Stomach (tissue), 9 donors: ENCODE data around the gene FARS2. TPM values are rescaled to one million over a fixed set of nuclear protein-coding genes. Genes with fewer than 3 reads are reported as not detected.
A peak's percentile ranks its signal among the peaks of the same experiment; 100 is the strongest.

Source experiments
- DNase-seq, 2 donors: peaks; one replicate each; pipeline versions ENCODE4 v3.0.0 to v3.0.0-alpha.2; 2013 to 2019
- H3K27ac ChIP-seq, 5 donors: fragments of 200-600 bp in 4 of 5; sonication (generic) in 4 of 5; one replicate each; pipeline ENCODE4 v1.5.1; 2013 to 2019; ENCODE audit warnings: mild to moderate bottlenecking in 1 of 5, moderate library complexity in 1 of 5
- H3K27me3 ChIP-seq, 3 donors: fragments of 200-600 bp; sonication (generic); one replicate each; pipeline ENCODE4 v1.5.1; 2017 to 2019; ENCODE audit warnings: mixed run types in 1 of 3
- H3K36me3 ChIP-seq, 4 donors: fragments of 200-600 bp; sonication (generic); 1 replicate in 3 of 4; 2 replicates in 1 of 4; pipeline ENCODE4 v1.5.1; 2016 to 2019
- H3K4me1 ChIP-seq, 4 donors: fragments of 200-600 bp; sonication (generic); one replicate each; pipeline ENCODE4 v1.5.1; 2016 to 2019
- H3K4me3 ChIP-seq, 4 donors: fragments of 200-600 bp; sonication (generic) in 3 of 4; one replicate each; pipeline ENCODE4 v1.5.1; 2016 to 2019; ENCODE audit warnings: mild to moderate bottlenecking in 1 of 4
- H3K9me3 ChIP-seq, 4 donors: fragments of 200-600 bp; sonication (generic); one replicate each; pipeline ENCODE4 v1.5.1; 2016 to 2019
- EP300 ChIP-seq: sonication (generic); formaldehyde crosslinking; IDR thresholded peaks from one replicate; pipeline ENCODE4 v1.6.1; 2017; ENCODE audit warnings: antibody characterized with exemption
- POLR2A ChIP-seq, 4 donors: fragments of 450-650 bp; IDR thresholded peaks; one replicate each; pipeline ENCODE4 v1.6.1; 2016; ENCODE audit warnings: antibody characterized with exemption in 4 of 4, control low read depth in 2 of 4, mild to moderate bottlenecking in 1 of 4, moderate library complexity in 1 of 4
- POLR2AphosphoS5 ChIP-seq, 3 donors: sonication (generic); formaldehyde crosslinking; IDR thresholded peaks; one replicate each; pipeline ENCODE4 v1.6.1; 2016; ENCODE audit warnings: antibody characterized with exemption in 3 of 3
- WGBS, 5 donors: extraction: QIAGEN DNeasy Blood & Tissue Kit in 3 of 5; methylation state at CpG; one replicate each; pipeline versions ENCODE4 v1.1.5 to v1.1.7; 2013 to 2018; 5-methylcytosine and 5-hydroxymethylcytosine counted together
- intact Hi-C: fragments of 100-400 bp; cut with DNase I; formaldehyde crosslinking; loops from one replicate; pipeline ENCODE4 v1.15.1; 2023; ENCODE audit warnings: low total_unique reads
- polyA plus RNA-seq, 3 donors: library from polyadenylated mRNA; stranded (reverse); fragments of 200-250 nt; gene quantifications; one replicate each; pipeline ENCODE4 v1.2.3, GENCODE V29; 2013
- total RNA-seq, 5 donors: library from RNA; depleted of rRNA; stranded (reverse); fragments of >200 nt; gene quantifications; one replicate each; pipeline versions ENCODE4 v1.1.0 to v1.2.3, GENCODE V29; 2014 to 2016
- TF ChIP-seq, protein P1 (sequence below), 7 experiments: fragments of 450-650 bp in 4 of 7; fragments of 200-600 bp in 3 of 7; sonication (generic) in 3 of 7; IDR thresholded peaks; one replicate each; pipeline ENCODE4 v1.5.1; 2016 to 2019; ENCODE audit warnings: antibody characterized with exemption in 7 of 7, control low read depth in 2 of 7, mild to moderate bottlenecking in 1 of 7
- donor health status: healthy with polysubstance abuse.
- donor health status: Bipolar disorder and iron deficiency.
- donor health status: healthy.

FARS2 gene
- total and polyA plus RNA-seq, 8 donors = 3.8 to 47.8 (median 15.9) TPM

DNA sequence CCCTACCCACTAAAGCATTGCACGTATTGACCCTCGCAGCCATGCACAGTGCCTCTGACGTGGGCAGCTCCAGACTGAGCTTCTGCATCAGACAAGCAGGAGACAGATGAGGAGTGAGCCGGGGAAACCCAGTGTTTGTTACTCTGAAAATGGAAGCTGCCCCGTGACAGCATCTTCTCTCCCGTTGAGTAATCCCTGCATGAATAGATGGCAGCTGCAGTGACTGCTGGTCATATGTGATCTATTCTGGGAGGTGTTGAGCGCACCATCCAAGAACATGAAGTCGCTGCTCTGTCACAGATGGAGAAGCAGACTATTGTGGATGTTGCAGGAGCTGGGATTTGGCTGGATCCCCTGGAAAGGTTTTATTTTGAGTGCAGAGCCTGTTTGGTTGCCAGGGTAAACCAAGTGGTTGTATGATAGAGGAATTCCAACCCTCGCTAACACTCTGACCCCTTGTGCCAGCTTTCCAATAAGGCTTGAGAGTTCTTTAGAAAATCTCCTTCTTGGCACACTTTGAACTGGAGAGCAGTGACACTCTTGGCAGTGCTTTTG, 503.2 kb downstream of the FARS2 start:
- no peak overlapping the region for H3K4me3 ChIP-seq
- H3K4me1 ChIP-seq = peaks cover 0 to 8% (median 0%) of the 10 kb centered on the region in 4 donors
- intact Hi-C loops = no loop called here
- H3K36me3 ChIP-seq = no peaks in the 10 kb centered on the region
- TF ChIP-seq POLR2A (IDR thresholded peaks at IDR 0.05) = no peak
- TF ChIP-seq POLR2AphosphoS5 (IDR thresholded peaks at IDR 0.05) = peak in 1 of 3 donors; percentile 22
- no peaks in the 10 kb centered on the region for H3K27me3 ChIP-seq
- peak overlapping the region in 2 of 5 donors; percentile 13 to 50 for H3K27ac ChIP-seq
- 53 to 88% (median 83%) methylated on average over 8 to 9 of the region's 9 CpGs for WGBS, 5 donors
- peak in 1 of 2 donors; percentile 24 for DNase-seq
- H3K9me3 ChIP-seq = peaks cover 0 to 17% (median 7%) of the 10 kb centered on the region in 4 donors

DNA sequence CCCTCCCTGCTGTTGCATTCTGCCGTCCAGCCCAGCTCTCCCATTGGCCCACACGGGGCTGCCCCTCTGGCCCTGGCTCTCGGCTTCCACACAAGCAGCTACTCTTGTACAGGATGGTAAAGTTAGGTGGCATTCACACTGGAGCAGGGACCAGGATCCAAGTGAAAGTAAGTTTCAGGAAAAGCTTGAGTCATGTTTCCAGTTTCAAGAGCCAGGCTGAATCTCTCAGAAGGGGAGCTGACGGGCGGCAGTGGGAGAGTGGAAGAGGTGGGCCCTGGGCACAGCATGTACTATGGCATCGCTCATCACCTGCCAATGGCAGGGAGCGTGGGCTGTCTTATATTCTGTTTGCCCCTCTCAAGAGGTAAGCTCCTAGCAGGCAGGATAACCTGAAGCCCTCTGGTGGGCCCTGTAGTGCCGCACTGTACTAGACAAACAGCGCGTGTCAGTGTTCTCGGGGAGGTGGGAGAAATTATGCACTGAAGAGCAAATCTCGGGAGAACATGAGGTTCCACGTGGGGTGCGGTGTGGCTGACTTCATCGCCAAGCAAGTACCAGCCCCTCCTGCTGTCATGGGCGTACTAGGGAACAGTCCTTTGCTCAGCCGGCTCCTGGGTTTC, 503.9 kb downstream of the FARS2 start:
- peaks cover 0 to 17% (median 7%) of the 10 kb centered on the region in 4 donors for H3K9me3 ChIP-seq
- DNase-seq = no peak
- H3K4me3 ChIP-seq = no peak overlapping the region
- intact Hi-C loops = no loop called here
- WGBS, 5 donors = 88 to 91% (median 91%) methylated on average over 17 of the region's 17 CpGs
- H3K36me3 ChIP-seq = no peaks in the 10 kb centered on the region
- no peaks in the 10 kb centered on the region for H3K27me3 ChIP-seq
- H3K4me1 ChIP-seq = peaks cover 0 to 8% (median 0%) of the 10 kb centered on the region in 4 donors
- H3K27ac ChIP-seq = peak overlapping the region in 2 of 5 donors; percentile 13 to 50
- TF ChIP-seq EP300 (no peak), POLR2A (IDR thresholded peaks at IDR 0.05) (no peak), POLR2AphosphoS5 (IDR thresholded peaks at IDR 0.05) (no peak)
- TF ChIP-seq, protein P1, sequence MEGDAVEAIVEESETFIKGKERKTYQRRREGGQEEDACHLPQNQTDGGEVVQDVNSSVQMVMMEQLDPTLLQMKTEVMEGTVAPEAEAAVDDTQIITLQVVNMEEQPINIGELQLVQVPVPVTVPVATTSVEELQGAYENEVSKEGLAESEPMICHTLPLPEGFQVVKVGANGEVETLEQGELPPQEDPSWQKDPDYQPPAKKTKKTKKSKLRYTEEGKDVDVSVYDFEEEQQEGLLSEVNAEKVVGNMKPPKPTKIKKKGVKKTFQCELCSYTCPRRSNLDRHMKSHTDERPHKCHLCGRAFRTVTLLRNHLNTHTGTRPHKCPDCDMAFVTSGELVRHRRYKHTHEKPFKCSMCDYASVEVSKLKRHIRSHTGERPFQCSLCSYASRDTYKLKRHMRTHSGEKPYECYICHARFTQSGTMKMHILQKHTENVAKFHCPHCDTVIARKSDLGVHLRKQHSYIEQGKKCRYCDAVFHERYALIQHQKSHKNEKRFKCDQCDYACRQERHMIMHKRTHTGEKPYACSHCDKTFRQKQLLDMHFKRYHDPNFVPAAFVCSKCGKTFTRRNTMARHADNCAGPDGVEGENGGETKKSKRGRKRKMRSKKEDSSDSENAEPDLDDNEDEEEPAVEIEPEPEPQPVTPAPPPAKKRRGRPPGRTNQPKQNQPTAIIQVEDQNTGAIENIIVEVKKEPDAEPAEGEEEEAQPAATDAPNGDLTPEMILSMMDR (IDR thresholded peaks at IDR 0.05) = no peak

DNA sequence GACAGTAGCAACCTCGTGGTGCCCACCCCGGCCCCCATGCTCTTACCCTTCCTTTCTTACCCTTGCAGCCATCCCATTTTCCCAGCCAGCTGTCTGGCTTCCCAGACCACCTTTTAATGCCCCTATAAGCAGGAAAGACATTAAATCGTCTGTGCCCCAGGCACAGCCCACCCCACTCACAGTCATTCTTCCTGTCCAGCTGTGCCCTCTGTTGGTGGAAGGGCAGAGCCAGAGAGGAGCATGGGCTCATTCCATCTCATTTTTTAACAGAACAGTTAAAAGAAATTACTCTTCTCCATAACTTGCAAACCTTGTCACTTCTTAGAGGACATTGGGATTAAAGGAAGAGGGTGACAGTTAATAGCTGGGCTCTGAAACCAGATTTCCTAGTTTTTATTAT, 504.9 kb downstream of the FARS2 start:
- Histone ChIP-seq H3K27me3 (no peaks in the 10 kb centered on the region), H3K4me1 (peaks cover 0 to 8% (median 0%) of the 10 kb centered on the region in 4 donors), H3K27ac (no peak overlapping the region), H3K4me3 (no peak overlapping the region), H3K36me3 (peaks cover 0 to 7% (median 1%) of the 10 kb centered on the region in 4 donors), H3K9me3 (peaks cover 0 to 17% (median 7%) of the 10 kb centered on the region in 4 donors)
- intact Hi-C loops = no loop called here
- WGBS, 5 donors = 58 to 76% (median 71%) methylated on average over 3 of the region's 3 CpGs
- DNase-seq = no peak
- TF ChIP-seq EP300 = no peak
- TF ChIP-seq, protein P1 (IDR thresholded peaks at IDR 0.05) = no peak
- no peak for TF ChIP-seq POLR2A (IDR thresholded peaks at IDR 0.05)
- no peak for TF ChIP-seq POLR2AphosphoS5 (IDR thresholded peaks at IDR 0.05)

DNA sequence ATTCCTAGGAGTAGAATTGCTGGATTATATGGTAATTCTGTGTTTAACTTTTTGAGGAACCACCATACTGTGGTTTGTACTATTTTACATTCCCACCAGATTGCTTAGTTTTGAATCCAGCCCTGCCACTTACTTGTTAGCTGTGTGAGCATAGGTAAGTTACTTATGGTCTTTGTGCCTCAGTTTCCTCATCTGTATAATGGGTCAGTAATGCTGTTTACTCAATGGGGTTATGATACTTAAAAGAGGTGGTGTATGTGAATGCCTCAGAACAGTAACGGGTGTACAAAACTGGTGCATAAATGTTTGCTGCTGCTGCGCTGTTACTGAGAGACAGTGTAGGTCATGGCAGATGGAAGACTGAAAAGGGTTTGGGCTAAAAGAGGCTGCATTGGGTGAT, 506.2 kb downstream of the FARS2 start:
- 98 to 99% (median 98%) methylated on average over 2 of the region's 2 CpGs for WGBS, 5 donors

More for the DNA sequence above, 506.2 kb downstream of the FARS2 start:
- Histone ChIP-seq H3K27me3 (no peaks in the 10 kb centered on the region), H3K27ac (no peak overlapping the region), H3K9me3 (peaks cover 0 to 17% (median 7%) of the 10 kb centered on the region in 4 donors), H3K4me3 (no peak overlapping the region), H3K36me3 (peaks cover 0 to 18% (median 8%) of the 10 kb centered on the region in 4 donors), H3K4me1 (peaks cover 0 to 8% (median 0%) of the 10 kb centered on the region in 4 donors)
- no peak for TF ChIP-seq POLR2A (IDR thresholded peaks at IDR 0.05)
- no peak for TF ChIP-seq EP300
- TF ChIP-seq POLR2AphosphoS5 (IDR thresholded peaks at IDR 0.05) = no peak
- TF ChIP-seq, protein P1 (IDR thresholded peaks at IDR 0.05) = no peak
- intact Hi-C loops = no loop called here
- no peak for DNase-seq
